B cell (primary cell): Measurements from ENCODE around the gene ITGA5. TPM values are rescaled to one million over a fixed set of nuclear protein-coding genes. Genes with fewer than 3 reads are reported as not detected.

Experiments used
- ATAC-seq: fragments of 200-7000 bp; cut with Tn5 transposase; one replicate; pipeline ENCODE4 v1.10.0; 2021; ENCODE audit warnings: low read depth, mild to moderate bottlenecking, moderate number of reproducible peaks, moderate library complexity
- CTCF ChIA-PET: fragments of 350-600 bp; sonication (Branson Sonifier 250); formaldehyde crosslinking; loops from one replicate; lab custom pipeline; 2021; ENCODE audit warnings: antibody characterized with exemption, inconsistent platforms; lab: Charles Lee
- POLR2A ChIA-PET: fragments of 350-600 bp; sonication (Branson Sonifier 250); formaldehyde crosslinking; loops from one replicate; lab custom pipeline; 2021; ENCODE audit warnings: antibody characterized with exemption; lab: Charles Lee
- DNase-seq: peaks from one replicate; pipeline ENCODE4 v3.0.0; 2013
- H2AFZ ChIP-seq: 2 replicates; pipeline ENCODE4 v1.6.1; 2012; ENCODE audit warnings: mild to moderate bottlenecking, low read depth, low read length; ENCODE audit not compliant: insufficient read depth, poor library complexity, severe bottlenecking
- H3K27ac ChIP-seq, 2 donors: 1 replicate in 1 of 2; 2 replicates in 1 of 2; pipeline ENCODE4 v1.5.1; 2012 to 2013; ENCODE audit warnings: low read length in 2 of 2, mild to moderate bottlenecking in 2 of 2, moderate library complexity in 1 of 2
- H3K27me3 ChIP-seq, 4 experiments: fragments of 200-600 bp in 1 of 4; sonication (generic) in 1 of 4; replicated peaks in 1 of 4; 1 replicate in 2 of 4; 2 replicates in 2 of 4; pipeline versions ENCODE4 v1.6.1 to v1.7.0; 2013 to 2016; ENCODE audit warnings: low read length in 3 of 4, mild to moderate bottlenecking in 2 of 4, mixed read lengths in 1 of 4, moderate library complexity in 1 of 4; ENCODE audit not compliant: insufficient read depth in 4 of 4, control insufficient read depth in 3 of 4; ENCODE audit errors: control extremely low read depth in 1 of 4
- H3K36me3 ChIP-seq, 2 experiments: replicated peaks in 1 of 2; 1 replicate in 1 of 2; 2 replicates in 1 of 2; pipeline versions ENCODE4 v1.6.1 to v1.7.1; 2013; ENCODE audit warnings: low read length in 1 of 2; ENCODE audit not compliant: insufficient read depth in 2 of 2, control insufficient read depth in 1 of 2; ENCODE audit errors: control extremely low read depth in 1 of 2, extremely low read depth in 1 of 2
- H3K4me1 ChIP-seq, 2 donors: fragments of 200-600 bp in 1 of 2; sonication (generic) in 1 of 2; 1 replicate in 1 of 2; 2 replicates in 1 of 2; pipeline versions ENCODE4 v1.5.1 to v1.6.1; 2013 to 2017; ENCODE audit warnings: low read length in 2 of 2; ENCODE audit not compliant: control insufficient read depth in 2 of 2, insufficient read depth in 2 of 2
- H3K4me2 ChIP-seq: replicated peaks from 2 replicates; pipeline ENCODE3; 2012; ENCODE audit warnings: mild to moderate bottlenecking, low read depth, low read length; ENCODE audit not compliant: poor library complexity, severe bottlenecking
- H3K4me3 ChIP-seq, 5 experiments: fragments of 200-600 bp in 1 of 5; sonication (generic) in 1 of 5; 1 replicate in 3 of 5; 2 replicates in 2 of 5; pipeline versions ENCODE4 v1.5.1 to v1.7.0; 2011 to 2016; ENCODE audit warnings: low read length in 4 of 5, mild to moderate bottlenecking in 4 of 5, low read depth in 2 of 5, control low read depth in 1 of 5, moderate library complexity in 1 of 5; ENCODE audit not compliant: insufficient read depth in 1 of 5; ENCODE audit errors: control extremely low read depth in 1 of 5, extremely low read depth in 1 of 5
- H3K79me2 ChIP-seq: fragments of 200-600 bp; sonication (generic); one replicate; pipeline ENCODE4 v1.6.0; 2016; ENCODE audit warnings: low read length; ENCODE audit not compliant: control insufficient read depth, insufficient read depth
- H3K9ac ChIP-seq: fragments of 200-600 bp; sonication (generic); 2 replicates; pipeline ENCODE4 v1.6.1; 2017; ENCODE audit warnings: mild to moderate bottlenecking, low read length, moderate library complexity
- H3K9me3 ChIP-seq, 3 donors: one replicate each; pipeline versions ENCODE4 v1.6.1 to v1.7.1; 2013; ENCODE audit warnings: low read length in 2 of 3; ENCODE audit not compliant: control insufficient read depth in 2 of 3, insufficient read depth in 1 of 3; ENCODE audit errors: control extremely low read depth in 1 of 3
- H4K20me1 ChIP-seq: 2 replicates; pipeline ENCODE4 v1.6.0; 2012; ENCODE audit warnings: mild to moderate bottlenecking, low read length; ENCODE audit not compliant: insufficient read depth, control insufficient read depth, poor library complexity, severe bottlenecking
- H3K27ac Mint-ChIP-seq: one replicate; pipeline ENCODE4 v1.8.0; 2021; ENCODE audit warnings: mixed read lengths
- H3K27me3 Mint-ChIP-seq: one replicate; pipeline ENCODE4 v1.8.0; 2021; ENCODE audit warnings: mixed read lengths
- H3K4me1 Mint-ChIP-seq: one replicate; pipeline ENCODE4 v1.8.0; 2021; ENCODE audit warnings: mixed read lengths
- H3K4me3 Mint-ChIP-seq: one replicate; pipeline ENCODE4 v1.8.0; 2021; ENCODE audit warnings: mixed read lengths
- H3K9me3 Mint-ChIP-seq: one replicate; pipeline ENCODE4 v1.8.0; 2022; ENCODE audit warnings: mixed read lengths; ENCODE audit not compliant: insufficient read depth
- CTCF ChIP-seq: fragments of 200-600 bp; IDR thresholded peaks from one replicate; pipeline ENCODE4 v1.8.0; 2022; ENCODE audit warnings: antibody characterized with exemption, mild to moderate bottlenecking
- EZH2 ChIP-seq: IDR thresholded peaks from 2 replicates; pipeline ENCODE4 v1.6.1; 2012; ENCODE audit warnings: borderline replicate concordance, low read depth, mild to moderate bottlenecking, moderate library complexity, low read length; ENCODE audit not compliant: insufficient read depth, poor library complexity, severe bottlenecking
- WGBS: methylation state at CpG from one replicate; pipeline ENCODE4 v1.1.5; 2013; ENCODE audit warnings: missing lambda C conversion rate; ENCODE audit not compliant: insufficient coverage; 5-methylcytosine and 5-hydroxymethylcytosine counted together
- intact Hi-C: fragments of 100-400 bp; cut with micrococcal nuclease; formaldehyde crosslinking; loops from one replicate; pipeline ENCODE4 v1.10.0; 2022
- polyA plus RNA-seq: library from polyadenylated mRNA; depleted of rRNA; stranded (reverse); fragments of >200 nt; gene quantifications from 2 replicates; pipeline ENCODE4 v1.2.3, GENCODE V29; 2012
- total RNA-seq, 2 donors: library from RNA; stranded (reverse); fragments of 120-200 nt in 1 of 2; gene quantifications; 1 replicate in 1 of 2; 2 replicates in 1 of 2; pipeline versions ENCODE4 v1.2.3 to v1.2.4, GENCODE V29; 2013 to 2022

The ITGA5 gene
- total and polyA plus RNA-seq, 2 donors (not counting 1 experiment from before 2014, with no cell fraction given): 3.6 to 6.1 TPM

- peaks cover 80 to 86% of the 10 kb centered on the region in 2 donors for H3K4me1 ChIP-seq
- H3K9me3 ChIP-seq: no peaks in the 10 kb centered on the region
- H3K9me3 Mint-ChIP-seq: no peaks in the 10 kb centered on the region
- no peaks in the 10 kb centered on the region for H3K36me3 ChIP-seq
- CTCF ChIA-PET: interaction anchor here (0.6 to 1.8 kb wide), 2 partner anchors 10 to 138 kb away, joined by 8 read pairs; no protein-coding TSS in a partner anchor
- POLR2A ChIA-PET: no interaction called here
- H3K27me3 Mint-ChIP-seq: no peaks in the 10 kb centered on the region
- peak overlapping the region; percentile 90 for H3K4me3 Mint-ChIP-seq
- peaks cover 6% of the 10 kb centered on the region for H3K79me2 ChIP-seq
- peaks cover 71% of the 10 kb centered on the region for H3K4me1 Mint-ChIP-seq
- H3K4me2 ChIP-seq: peak overlapping the region; percentile 85
- H3K4me3 ChIP-seq: no peak overlapping the region
- DNase-seq (no peak), ATAC-seq (no peak)
- no peaks in the 10 kb centered on the region for H3K27me3 ChIP-seq
- 38% methylated on average over 2 of the region's 3 CpGs for WGBS
- peak overlapping the region; percentile 84 for H3K27ac Mint-ChIP-seq
- intact Hi-C loops: no loop called here
- H3K27ac ChIP-seq: peak overlapping the region; percentile 1 to 85
- TF ChIP-seq EZH2 (no peak), CTCF (no peak)
- no peak overlapping the region for H2AFZ ChIP-seq
- H3K9ac ChIP-seq: no peak overlapping the region
- H4K20me1 ChIP-seq: no peaks in the 10 kb centered on the region
Observed at GRCh38 chr12:54389134-54389508, 29.9 kb downstream of the ITGA5 start.

- H4K20me1 ChIP-seq: no peaks in the 10 kb centered on the region
- H3K27ac Mint-ChIP-seq: peak overlapping the region; percentile 84
- peaks cover 80 to 86% of the 10 kb centered on the region in 2 donors for H3K4me1 ChIP-seq
- ChIA-PET POLR2A (interaction anchor here (0.6 kb wide), 1 partner anchor 456 kb away, joined by 3 read pairs; no protein-coding TSS in a partner anchor), CTCF (interaction anchor here (0.6 to 2.6 kb wide), 8 partner anchors 7 to 137 kb away, joined by 3 to 8 read pairs (median 4); no protein-coding TSS in a partner anchor)
- peak overlapping the region; percentile 13 for H3K4me3 Mint-ChIP-seq
- H3K9me3 ChIP-seq: no peaks in the 10 kb centered on the region
- DNase-seq: no peak
- H3K9me3 Mint-ChIP-seq: no peaks in the 10 kb centered on the region
- no peak overlapping the region for H3K4me3 ChIP-seq
- no peak for TF ChIP-seq CTCF
- TF ChIP-seq EZH2: no peak
- no peaks in the 10 kb centered on the region for H3K27me3 ChIP-seq
- 40% methylated on average over 1 of the region's 4 CpGs for WGBS
- H2AFZ ChIP-seq: no peak overlapping the region
- H3K79me2 ChIP-seq: peaks cover 6% of the 10 kb centered on the region
- H3K27ac ChIP-seq: peak overlapping the region; percentile 1 to 85
- no peaks in the 10 kb centered on the region for H3K36me3 ChIP-seq
- no peak for ATAC-seq
- intact Hi-C loops: no loop called here
- no peak overlapping the region for H3K9ac ChIP-seq
- H3K27me3 Mint-ChIP-seq: no peaks in the 10 kb centered on the region
- peaks cover 70% of the 10 kb centered on the region for H3K4me1 Mint-ChIP-seq
- peak overlapping the region; percentile 85 for H3K4me2 ChIP-seq
Observed at GRCh38 chr12:54388237-54389133, 30.6 kb downstream of the ITGA5 start.
